Ureter (tissue), 1 donor: Measurements from ENCODE around the gene AGAP1. TPM values are rescaled to one million over a fixed set of nuclear protein-coding genes. Genes with fewer than 3 reads are reported as not detected.

Source experiments
- DNase-seq: peaks from one replicate; pipeline ENCODE4 v3.0.0-alpha.2; 2020; ENCODE audit warnings: low spot score
- total RNA-seq: library from RNA; stranded (reverse); gene quantifications from one replicate; pipeline ENCODE4 v1.2.4, GENCODE V29; 2023
- donor health status: DM: yes; HTN: yes; CAD: no.

AGAP1 gene
- total RNA-seq, 1 donor from 2014 or later: 43.2 TPM

GRCh38 chr2:235845245-235845644 lies 351.4 kb downstream of the AGAP1 start:
- no peak for DNase-seq

DNA sequence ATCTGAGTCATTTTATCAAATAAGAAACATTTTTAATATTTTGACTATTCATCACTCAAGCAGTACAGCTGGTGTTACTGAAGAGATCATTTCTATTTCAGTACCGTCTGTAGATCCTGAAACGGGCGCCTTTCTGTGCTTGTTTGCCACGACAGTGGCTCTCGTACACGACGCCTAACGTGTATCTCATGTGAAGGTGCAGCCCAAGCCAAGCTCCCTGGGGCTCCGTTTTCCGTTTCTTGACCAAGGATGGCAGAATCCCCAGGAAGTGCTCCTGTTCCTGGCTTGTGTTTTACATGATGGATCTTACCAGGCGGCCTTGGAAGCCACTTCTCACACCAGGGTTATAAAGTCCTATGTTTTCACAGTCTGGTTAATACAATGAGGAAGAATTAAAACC lies 353.7 kb downstream of the AGAP1 start:
- no peak for DNase-seq

- DNase-seq: no peak
Observed at GRCh38 chr2:235848055-235848454, 354.2 kb downstream of the AGAP1 start.

DNA sequence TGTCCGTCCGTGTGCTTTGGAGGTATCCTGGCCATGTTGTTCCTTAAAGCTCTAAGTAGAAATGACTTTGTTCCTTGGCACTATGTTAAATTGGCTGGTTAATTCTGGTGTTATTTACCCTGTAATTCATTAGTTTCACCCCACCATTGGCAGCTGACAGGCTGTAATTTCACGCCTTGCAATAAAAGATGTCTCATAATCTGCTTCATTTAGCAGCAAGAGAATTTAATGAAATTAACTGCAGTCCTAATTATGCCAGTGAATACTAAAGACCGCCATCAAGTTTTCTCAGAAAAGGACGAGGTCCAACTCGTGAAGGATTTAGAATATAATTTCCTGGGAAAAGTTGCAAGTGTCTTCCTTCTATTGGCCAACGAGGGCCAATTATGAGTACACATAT lies 355.1 kb downstream of the AGAP1 start:
- DNase-seq: no peak

DNA sequence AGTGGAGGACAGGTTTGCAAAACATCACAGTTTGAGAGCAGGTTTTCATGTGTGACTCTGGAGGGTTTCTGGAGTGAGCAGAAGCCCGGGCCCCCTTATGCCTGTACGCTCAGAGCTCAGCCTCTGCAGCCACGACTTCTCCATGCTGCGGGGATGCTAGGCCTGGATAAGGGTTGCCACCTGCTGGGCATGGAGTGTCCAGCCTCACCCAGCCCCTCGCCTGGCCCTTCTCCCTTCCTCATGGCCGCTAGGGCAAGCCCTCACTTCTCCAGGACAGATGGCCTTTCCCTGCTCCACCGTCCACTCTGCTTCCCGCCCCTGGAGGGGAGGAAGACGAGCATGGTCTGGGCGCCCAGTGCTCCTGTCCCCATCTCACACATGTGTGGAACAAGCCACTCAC lies 355.6 kb downstream of the AGAP1 start:
- DNase-seq: no peak

GRCh38 chr2:235850289-235850688 lies 356.4 kb downstream of the AGAP1 start:
- no peak for DNase-seq

GRCh38 chr2:235850771-235851551 lies 357.1 kb downstream of the AGAP1 start:
- DNase-seq: no peak

- DNase-seq: no peak
Observed at GRCh38 chr2:235851828-235852525, 358.1 kb downstream of the AGAP1 start.

DNA sequence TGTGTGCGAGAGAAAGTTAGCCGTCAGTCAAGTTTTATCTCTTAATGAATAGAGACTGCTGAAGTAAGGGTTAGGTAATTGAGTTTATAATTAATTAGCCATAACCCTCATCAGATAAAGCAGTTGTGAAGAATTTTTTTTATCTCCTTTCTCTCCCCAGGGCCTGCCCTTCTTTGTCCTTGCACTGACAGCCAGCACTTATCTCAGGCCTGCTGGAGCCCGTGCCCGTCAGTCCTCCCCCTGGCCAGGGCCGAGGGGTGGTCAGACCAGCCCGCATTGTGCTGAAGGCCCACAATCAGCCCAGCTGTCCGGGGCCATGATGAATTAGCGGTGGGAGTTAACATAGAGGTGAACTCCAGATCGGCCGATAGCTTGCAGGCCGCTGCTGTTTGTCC lies 358.7 kb downstream of the AGAP1 start:
- no peak for DNase-seq

- DNase-seq: no peak
Observed at GRCh38 chr2:235854276-235854675, 360.4 kb downstream of the AGAP1 start.

DNA sequence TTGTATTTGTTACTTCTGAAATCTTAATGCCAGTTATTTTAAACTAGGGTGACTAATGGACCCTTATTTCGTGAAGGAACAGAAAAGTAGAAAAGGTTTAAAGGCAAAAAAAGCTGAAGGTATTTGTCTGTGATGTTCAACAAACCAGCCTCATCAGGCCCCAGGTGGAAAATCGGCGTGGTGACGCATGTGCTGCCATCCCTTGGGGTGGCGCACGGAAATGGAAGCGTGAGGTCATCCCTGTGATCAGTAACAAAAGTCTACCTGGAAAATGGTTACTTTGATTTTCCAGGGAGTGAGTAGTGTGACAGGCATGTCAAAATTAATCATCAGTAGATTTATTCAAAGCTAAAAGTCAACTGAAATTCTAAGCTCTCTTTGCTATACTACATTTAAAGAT lies 361.2 kb downstream of the AGAP1 start:
- no peak for DNase-seq

DNA sequence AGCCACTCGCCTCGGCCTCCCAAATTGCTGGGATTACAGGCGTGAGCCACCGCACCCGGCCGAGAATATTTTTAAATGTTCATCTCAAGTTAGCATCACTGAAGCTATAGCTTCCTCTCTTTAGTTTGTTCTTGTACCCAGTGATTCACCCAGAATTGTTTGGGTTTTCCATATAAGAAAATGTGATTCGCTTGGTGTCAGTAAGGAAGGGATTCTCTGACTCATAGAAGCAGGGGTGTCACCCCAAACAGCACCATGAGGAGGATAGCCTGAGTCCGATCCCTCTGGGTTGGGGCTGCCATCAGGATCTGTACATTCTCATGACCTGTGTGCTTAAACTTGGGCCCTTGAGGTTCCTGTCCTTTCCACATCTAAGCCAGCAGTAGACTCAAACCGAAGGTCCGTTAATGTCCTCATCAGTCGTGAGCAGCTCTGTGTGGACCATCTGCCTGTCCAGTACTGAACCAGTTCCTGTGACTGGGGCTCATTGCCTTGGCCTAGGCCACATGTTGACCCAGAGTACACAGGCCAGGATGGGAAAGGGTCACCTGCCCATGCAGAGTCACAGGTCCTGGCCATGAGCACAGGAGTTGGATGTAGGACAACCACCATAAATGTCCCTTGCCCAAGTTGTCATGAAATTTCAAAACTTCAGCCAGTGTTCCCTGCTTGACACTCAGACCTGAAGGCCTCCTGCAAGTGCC lies 362.5 kb downstream of the AGAP1 start:
- no peak for DNase-seq

DNA sequence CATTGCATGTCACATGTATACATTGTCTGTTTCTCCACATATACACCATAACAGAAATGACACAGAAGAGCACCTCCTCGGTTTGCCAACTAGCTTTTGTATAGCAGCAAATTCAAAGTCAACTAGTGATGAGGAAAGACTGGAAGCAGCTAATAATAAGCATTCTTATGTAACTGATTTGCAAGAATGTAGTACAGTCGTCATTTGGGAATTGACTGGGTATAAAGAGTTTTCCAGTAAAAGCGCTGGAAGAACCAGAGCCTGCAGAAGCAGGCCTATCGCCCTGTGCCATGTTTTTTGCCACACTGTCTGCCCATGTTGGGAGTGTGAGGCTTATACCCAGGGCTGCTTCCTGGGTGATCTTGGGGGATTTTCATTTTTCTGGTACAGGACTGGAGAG lies 363.8 kb downstream of the AGAP1 start:
- DNase-seq: no peak

DNA sequence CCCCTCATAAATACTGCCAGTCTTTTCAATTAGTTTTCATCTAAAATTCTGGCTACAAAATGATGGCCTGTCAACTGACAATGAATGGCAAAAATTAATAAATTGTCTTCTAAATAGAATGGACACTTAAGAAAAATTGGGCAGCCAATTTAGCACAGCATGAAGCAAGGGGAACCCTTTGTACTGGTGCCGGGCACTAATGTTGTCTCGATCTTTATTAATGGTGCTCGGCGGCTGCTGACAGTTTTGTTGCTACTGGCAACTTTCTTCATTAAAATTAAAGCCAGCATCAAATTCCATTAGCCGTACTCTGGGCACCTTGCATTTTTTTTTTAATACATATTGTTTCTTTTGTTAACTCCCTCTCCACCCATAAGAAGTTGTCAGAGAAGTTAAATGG lies 365.0 kb downstream of the AGAP1 start:
- DNase-seq: no peak

DNA sequence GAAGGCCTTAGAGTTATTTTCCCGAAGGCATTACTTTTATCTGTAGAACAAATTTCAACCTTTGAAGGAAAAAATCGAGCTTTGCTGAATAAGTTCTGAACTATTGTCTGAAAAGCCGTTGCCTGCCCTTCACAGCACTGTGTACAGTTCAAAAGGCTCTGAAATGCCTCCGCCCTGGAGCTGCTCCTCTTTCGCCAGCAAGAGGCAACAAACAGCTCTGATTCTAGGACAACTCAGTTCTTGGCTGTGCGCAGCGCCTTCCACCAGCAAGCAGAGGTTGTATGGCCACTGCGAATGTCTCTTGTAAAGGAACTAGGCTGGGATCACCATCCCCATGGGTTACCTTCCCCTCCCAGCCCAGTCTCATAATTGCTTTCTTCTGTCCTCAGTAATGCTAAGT lies 365.8 kb downstream of the AGAP1 start:
- DNase-seq: no peak

DNA sequence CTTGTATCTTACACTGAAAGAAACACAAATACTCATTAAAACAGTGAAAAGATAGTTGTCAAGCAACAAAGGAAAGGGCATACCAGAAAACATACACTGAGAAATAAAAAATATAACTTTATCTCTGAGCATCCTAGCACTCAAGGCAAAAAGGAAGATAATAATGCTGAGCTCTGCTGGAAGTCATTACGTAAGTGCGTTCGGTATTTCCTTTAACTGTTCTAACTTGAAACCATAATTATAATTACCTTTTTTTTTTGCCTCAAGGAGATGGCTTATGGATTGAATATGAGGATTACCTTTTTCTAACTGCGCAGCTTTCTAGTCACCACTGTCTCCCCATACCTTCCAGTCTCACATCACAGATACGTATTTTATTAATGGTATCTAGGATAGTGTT lies 366.3 kb downstream of the AGAP1 start:
- no peak for DNase-seq

DNA sequence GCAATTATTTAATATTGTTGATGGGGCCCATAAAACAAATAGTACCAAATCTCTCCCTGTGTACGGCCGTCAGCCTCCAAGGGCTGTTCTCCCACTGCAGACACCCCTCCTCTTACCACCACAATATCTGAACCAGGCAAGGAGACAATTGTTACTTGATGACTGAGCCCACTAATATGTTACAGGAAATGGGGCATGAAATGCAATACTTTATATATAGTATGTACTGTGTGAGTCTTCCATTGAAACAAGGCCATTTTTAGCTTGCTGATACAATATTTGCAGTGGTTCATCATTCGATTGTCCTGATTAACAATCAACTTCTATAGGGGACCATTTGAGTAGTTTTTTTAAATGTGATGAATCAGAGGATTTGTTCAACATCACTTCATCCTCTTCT lies 367.0 kb downstream of the AGAP1 start:
- DNase-seq: no peak

DNA sequence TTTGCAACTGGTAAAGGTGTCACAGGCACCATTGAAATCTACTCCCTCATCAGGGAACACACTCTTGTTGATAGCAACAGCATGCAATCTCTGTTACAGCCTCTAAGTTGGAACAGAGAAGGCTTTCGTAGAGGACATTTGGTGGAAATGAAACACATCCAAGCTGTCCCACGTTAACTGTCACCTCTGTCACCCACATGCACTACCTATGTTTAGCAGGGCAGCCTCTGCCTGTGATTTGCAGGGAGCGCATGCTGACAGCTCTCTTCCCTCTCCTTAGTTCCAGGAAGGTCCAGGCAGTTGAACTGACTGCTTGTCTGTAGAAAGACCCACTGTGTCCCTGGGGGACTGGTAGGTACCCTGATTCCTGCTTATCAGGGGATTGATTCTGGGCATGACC lies 367.5 kb downstream of the AGAP1 start:
- no peak for DNase-seq

- DNase-seq: no peak
Observed at GRCh38 chr2:235863414-235863813, 369.6 kb downstream of the AGAP1 start.

DNA sequence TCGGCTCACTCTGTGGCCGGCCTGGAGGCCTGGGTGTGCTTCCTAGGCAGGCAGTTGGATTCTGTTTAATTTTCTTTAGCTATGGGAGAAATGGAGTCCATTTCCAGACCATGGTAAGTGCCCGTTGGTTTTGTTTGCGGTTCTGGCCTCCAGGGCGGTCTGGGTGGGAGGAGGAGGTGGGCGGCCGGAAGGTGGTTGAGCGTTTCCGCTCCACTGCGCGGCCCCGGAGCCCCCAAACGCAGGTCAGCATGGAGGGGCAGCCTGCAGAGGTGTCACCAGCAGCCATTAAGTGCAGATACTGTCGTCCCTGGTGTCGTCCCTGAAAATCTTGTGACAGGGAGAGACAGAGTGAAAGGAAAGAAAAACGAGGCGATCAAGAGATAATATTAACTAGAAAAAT lies 370.5 kb downstream of the AGAP1 start:
- no peak for DNase-seq

GRCh38 chr2:235864733-235865515 lies 371.1 kb downstream of the AGAP1 start:
- DNase-seq: no peak

GRCh38 chr2:235866373-235866772 lies 372.5 kb downstream of the AGAP1 start:
- no peak for DNase-seq
